Trophoblast cell (in vitro differentiated cells and primary cell): ENCODE results near the gene AIG1.

Source experiments
- DNase-seq, 2 donors: peaks; one replicate each; pipeline ENCODE4 v3.0.0-alpha.2; 2016
- H2AFZ ChIP-seq: 2 replicates; pipeline ENCODE4 v1.6.1; 2013; ENCODE audit warnings: low read length, moderate library complexity, mild to moderate bottlenecking; ENCODE audit not compliant: insufficient read depth, poor library complexity
- H2AK5ac ChIP-seq: 2 replicates; pipeline ENCODE4 v1.6.1; 2013; ENCODE audit warnings: mild to moderate bottlenecking, low read length
- H2BK120ac ChIP-seq: 2 replicates; pipeline ENCODE4 v1.6.1; 2013; ENCODE audit warnings: low read length, mild to moderate bottlenecking, moderate library complexity; ENCODE audit not compliant: insufficient read depth, poor library complexity
- H2BK12ac ChIP-seq: 2 replicates; pipeline ENCODE4 v1.6.1; 2013; ENCODE audit warnings: mild to moderate bottlenecking, low read length, moderate library complexity
- H2BK5ac ChIP-seq: 2 replicates; pipeline ENCODE4 v1.6.1; 2013; ENCODE audit warnings: low read length, low read depth, moderate library complexity, mild to moderate bottlenecking; ENCODE audit not compliant: poor library complexity
- H3K14ac ChIP-seq: 2 replicates; pipeline ENCODE4 v1.6.1; 2013; ENCODE audit warnings: mild to moderate bottlenecking, low read length
- H3K18ac ChIP-seq: 2 replicates; pipeline ENCODE4 v1.6.1; 2013; ENCODE audit warnings: mild to moderate bottlenecking, low read length
- H3K23ac ChIP-seq: 2 replicates; pipeline ENCODE4 v1.6.1; 2013; ENCODE audit warnings: low read length
- H3K27ac ChIP-seq: 2 replicates; pipeline ENCODE4 v1.5.1; 2013; ENCODE audit warnings: low read depth, mild to moderate bottlenecking, inconsistent platforms, low read length, moderate library complexity
- H3K27me3 ChIP-seq: 2 replicates; pipeline ENCODE4 v1.6.1; 2013; ENCODE audit warnings: inconsistent platforms, mild to moderate bottlenecking, low read length, moderate library complexity; ENCODE audit not compliant: insufficient read depth
- H3K36me3 ChIP-seq, 2 experiments: 1 replicate in 1 of 2; 2 replicates in 1 of 2; pipeline ENCODE4 v1.6.1; 2013; ENCODE audit warnings: low read length in 2 of 2, mild to moderate bottlenecking in 2 of 2, moderate library complexity in 1 of 2; ENCODE audit not compliant: insufficient read depth in 2 of 2, control insufficient read depth in 1 of 2
- H3K4ac ChIP-seq: 2 replicates; pipeline ENCODE4 v1.6.1; 2013; ENCODE audit warnings: low read depth, mild to moderate bottlenecking, low read length, moderate library complexity
- H3K4me1 ChIP-seq, 2 experiments: 1 replicate in 1 of 2; 2 replicates in 1 of 2; pipeline ENCODE4 v1.6.1; 2013; ENCODE audit warnings: low read length in 2 of 2, mild to moderate bottlenecking in 2 of 2, moderate library complexity in 1 of 2; ENCODE audit not compliant: insufficient read depth in 2 of 2, control insufficient read depth in 1 of 2
- H3K4me2 ChIP-seq: 2 replicates; pipeline ENCODE4 v1.6.1; 2013; ENCODE audit warnings: inconsistent platforms, mild to moderate bottlenecking, low read length, moderate library complexity
- H3K4me3 ChIP-seq: 2 replicates; pipeline ENCODE4 v1.5.1; 2013; ENCODE audit warnings: mild to moderate bottlenecking, low read depth, low read length, inconsistent platforms
- H3K79me1 ChIP-seq: one replicate; pipeline ENCODE4 v1.6.1; 2013; ENCODE audit warnings: low read length
- H3K79me2 ChIP-seq: 2 replicates; pipeline ENCODE4 v1.6.1; 2013; ENCODE audit warnings: low read length, mild to moderate bottlenecking; ENCODE audit not compliant: control insufficient read depth, insufficient read depth, poor library complexity
- H3K9ac ChIP-seq: 2 replicates; pipeline ENCODE4 v1.6.1; 2013; ENCODE audit warnings: mild to moderate bottlenecking, low read length
- H3K9me3 ChIP-seq: 2 replicates; pipeline ENCODE4 v1.6.1; 2013; ENCODE audit warnings: low read depth, mild to moderate bottlenecking, control low read depth, inconsistent platforms, low read length; ENCODE audit not compliant: insufficient read depth
- H4K12ac ChIP-seq: 2 replicates; pipeline ENCODE4 v1.6.1; 2013; ENCODE audit warnings: low read depth, mild to moderate bottlenecking, low read length, moderate library complexity
- H4K8ac ChIP-seq: 2 replicates; pipeline ENCODE4 v1.6.1; 2013; ENCODE audit warnings: low read depth, mild to moderate bottlenecking, low read length, moderate library complexity
- H4K91ac ChIP-seq: one replicate; pipeline ENCODE4 v1.6.1; 2013; ENCODE audit warnings: low read depth, mild to moderate bottlenecking, low read length, moderate library complexity
- WGBS: extraction: QIAGEN DNeasy Blood & Tissue Kit; methylation state at CpG from one replicate; pipeline ENCODE4 v1.1.7; 2013; ENCODE audit warnings: missing lambda C conversion rate; ENCODE audit not compliant: insufficient read length, insufficient coverage; ENCODE audit errors: extremely low coverage; 5-methylcytosine and 5-hydroxymethylcytosine counted together

The AIG1 gene

GRCh38 chr6:143050509-143050908 lies 10.2 kb upstream of the AIG1 start:
- Histone ChIP-seq H4K8ac (no peak overlapping the region), H3K9me3 (peaks cover 9% of the 10 kb centered on the region), H2BK5ac (no peak overlapping the region), H3K18ac (no peak overlapping the region), H3K27ac (no peak overlapping the region), H3K36me3 (no peaks in the 10 kb centered on the region), H4K91ac (no peak overlapping the region), H3K23ac (no peak overlapping the region), H3K4me3 (no peak overlapping the region), H3K9ac (no peak overlapping the region), H2BK12ac (no peak overlapping the region), H3K27me3 (no peaks in the 10 kb centered on the region), H2AK5ac (no peak overlapping the region), H3K4me1 (peaks cover 0 to 2% of the 10 kb centered on the region in 2 experiments), H2AFZ (no peak overlapping the region), H4K12ac (no peak overlapping the region), H3K4ac (no peak overlapping the region), H3K14ac (no peak overlapping the region), H3K79me2 (no peaks in the 10 kb centered on the region), H3K79me1 (no peaks in the 10 kb centered on the region), H2BK120ac (no peak overlapping the region), H3K4me2 (no peak overlapping the region)
- DNase-seq: no peak
- no CpG with 5 or more reads among the region's 2 CpGs for WGBS

- no peak overlapping the region for H3K9ac ChIP-seq
- H3K23ac ChIP-seq: no peak overlapping the region
- WGBS: no CpG with 5 or more reads among the region's 5 CpGs
- no peak overlapping the region for H3K4me2 ChIP-seq
- H3K18ac ChIP-seq: no peak overlapping the region
- no peak overlapping the region for H3K27ac ChIP-seq
- H4K12ac ChIP-seq: no peak overlapping the region
- no peak overlapping the region for H4K8ac ChIP-seq
- H3K4me1 ChIP-seq: peaks cover 0 to 2% of the 10 kb centered on the region in 2 experiments
- no peak overlapping the region for H4K91ac ChIP-seq
- no peak overlapping the region for H3K4ac ChIP-seq
- H3K36me3 ChIP-seq: no peaks in the 10 kb centered on the region
- H3K14ac ChIP-seq: no peak overlapping the region
- H2AFZ ChIP-seq: no peak overlapping the region
- no peak overlapping the region for H2BK120ac ChIP-seq
- H2AK5ac ChIP-seq: no peak overlapping the region
- H2BK5ac ChIP-seq: no peak overlapping the region
- no peaks in the 10 kb centered on the region for H3K27me3 ChIP-seq
- no peak overlapping the region for H3K4me3 ChIP-seq
- no peaks in the 10 kb centered on the region for H3K79me2 ChIP-seq
- H2BK12ac ChIP-seq: no peak overlapping the region
- peaks cover 9% of the 10 kb centered on the region for H3K9me3 ChIP-seq
- no peak for DNase-seq
- H3K79me1 ChIP-seq: peaks cover 2% of the 10 kb centered on the region
Observed at GRCh38 chr6:143052282-143052681, 8.4 kb upstream of the AIG1 start.

- Histone ChIP-seq H3K79me2 (no peaks in the 10 kb centered on the region), H3K4ac (no peak overlapping the region), H2BK5ac (no peak overlapping the region), H3K14ac (no peak overlapping the region), H4K12ac (no peak overlapping the region), H3K4me2 (no peak overlapping the region), H3K23ac (no peak overlapping the region), H3K18ac (no peak overlapping the region), H2BK120ac (no peak overlapping the region), H3K27me3 (no peaks in the 10 kb centered on the region), H4K8ac (no peak overlapping the region), H2BK12ac (no peak overlapping the region), H2AK5ac (no peak overlapping the region), H3K4me3 (no peak overlapping the region), H3K9me3 (peaks cover 9% of the 10 kb centered on the region), H2AFZ (no peak overlapping the region), H3K79me1 (peaks cover 2% of the 10 kb centered on the region), H3K36me3 (no peaks in the 10 kb centered on the region), H3K4me1 (peaks cover 0 to 2% of the 10 kb centered on the region in 2 experiments), H3K27ac (no peak overlapping the region), H3K9ac (no peak overlapping the region), H4K91ac (no peak overlapping the region)
- no peak for DNase-seq
- no CpG with 5 or more reads among the region's 3 CpGs for WGBS
Observed at GRCh38 chr6:143053856-143054255, 6.8 kb upstream of the AIG1 start.

GRCh38 chr6:143054329-143054728 lies 6.4 kb upstream of the AIG1 start:
- Histone ChIP-seq H2AK5ac (no peak overlapping the region), H3K4ac (no peak overlapping the region), H2BK120ac (no peak overlapping the region), H4K91ac (no peak overlapping the region), H3K14ac (no peak overlapping the region), H3K4me2 (no peak overlapping the region), H3K27ac (no peak overlapping the region), H3K4me1 (peaks cover 0 to 2% of the 10 kb centered on the region in 2 experiments), H3K27me3 (no peaks in the 10 kb centered on the region), H3K9me3 (peaks cover 5% of the 10 kb centered on the region), H2AFZ (no peak overlapping the region), H4K8ac (no peak overlapping the region), H3K36me3 (no peaks in the 10 kb centered on the region), H2BK5ac (no peak overlapping the region), H3K79me2 (no peaks in the 10 kb centered on the region), H3K4me3 (no peak overlapping the region), H4K12ac (no peak overlapping the region), H3K79me1 (peaks cover 2% of the 10 kb centered on the region), H3K23ac (no peak overlapping the region), H2BK12ac (no peak overlapping the region), H3K9ac (no peak overlapping the region), H3K18ac (no peak overlapping the region)
- DNase-seq: no peak
- no CpG with 5 or more reads among the region's 2 CpGs for WGBS
